Measurements from ENCODE around the gene ATP8A1. TPM values are rescaled to one million over a fixed set of nuclear protein-coding genes. Genes with fewer than 3 reads are reported as not detected.
A peak's percentile ranks its signal among the peaks of the same experiment; 100 is the strongest.

ATP8A1 gene
- total and polyA plus RNA-seq, 2 donors from 2014 or later = 4.6 to 27.4 TPM

GRCh38 chr4:42543762-42544161, 113.1 kb downstream of the ATP8A1 start:
- Histone ChIP-seq H3K36me3 (ENCODE audit: control insufficient read depth in 2 of 3, insufficient read depth in 3 of 3, low read length in 3 of 3) (no peaks in the 10 kb centered on the region), H3K9ac (ENCODE audit: low read length in 3 of 3) (no peak overlapping the region), H3K4me3 (ENCODE audit: low read length in 3 of 3) (no peak overlapping the region), H3K4me1 (ENCODE audit: control insufficient read depth in 2 of 3, insufficient read depth in 2 of 3, low read depth in 1 of 3, low read length in 3 of 3) (no peaks in the 10 kb centered on the region), H3K27ac (ENCODE audit: low read depth in 2 of 2, low read length in 2 of 2) (no peak overlapping the region), H3K27me3 (ENCODE audit: control insufficient read depth, insufficient read depth, low read length) (no peaks in the 10 kb centered on the region), H3K9me3 (ENCODE audit: control insufficient read depth in 2 of 3, insufficient read depth in 1 of 3, low read length in 3 of 3) (no peaks in the 10 kb centered on the region)
- FAIRE-seq (no peak), DNase-seq (no peak)
- TF ChIP-seq CTCF (IDR thresholded peaks at IDR 0.05; ENCODE audit: borderline replicate concordance, extremely low read depth, insufficient read depth) = no peak
- intact Hi-C loops (cut with DNase I) = no loop called here

GRCh38 chr4:42543126-42543525, 113.8 kb downstream of the ATP8A1 start:
- no peaks in the 10 kb centered on the region for H3K27me3 ChIP-seq (ENCODE audit: control insufficient read depth, insufficient read depth, low read length)
- FAIRE-seq (no peak), DNase-seq (no peak)
- H3K9me3 ChIP-seq (ENCODE audit: control insufficient read depth in 2 of 3, insufficient read depth in 1 of 3, low read length in 3 of 3) = no peaks in the 10 kb centered on the region
- no peak for TF ChIP-seq CTCF (IDR thresholded peaks at IDR 0.05; ENCODE audit: borderline replicate concordance, extremely low read depth, insufficient read depth)
- intact Hi-C loops (cut with DNase I) = no loop called here
- no peak overlapping the region for H3K27ac ChIP-seq (ENCODE audit: low read depth in 2 of 2, low read length in 2 of 2)
- no peaks in the 10 kb centered on the region for H3K4me1 ChIP-seq (ENCODE audit: control insufficient read depth in 2 of 3, insufficient read depth in 2 of 3, low read depth in 1 of 3, low read length in 3 of 3)
- no peak overlapping the region for H3K9ac ChIP-seq (ENCODE audit: low read length in 3 of 3)
- H3K4me3 ChIP-seq (ENCODE audit: low read length in 3 of 3) = no peak overlapping the region
- no peaks in the 10 kb centered on the region for H3K36me3 ChIP-seq (ENCODE audit: control insufficient read depth in 2 of 3, insufficient read depth in 3 of 3, low read length in 3 of 3)

- DNase-seq (no peak), FAIRE-seq (no peak)
- Histone ChIP-seq H3K4me3 (ENCODE audit: low read length in 3 of 3) (no peak overlapping the region), H3K9me3 (ENCODE audit: control insufficient read depth in 2 of 3, insufficient read depth in 1 of 3, low read length in 3 of 3) (no peaks in the 10 kb centered on the region), H3K27ac (ENCODE audit: low read depth in 2 of 2, low read length in 2 of 2) (no peak overlapping the region), H3K27me3 (ENCODE audit: control insufficient read depth, insufficient read depth, low read length) (no peaks in the 10 kb centered on the region), H3K36me3 (ENCODE audit: control insufficient read depth in 2 of 3, insufficient read depth in 3 of 3, low read length in 3 of 3) (no peaks in the 10 kb centered on the region), H3K4me1 (ENCODE audit: control insufficient read depth in 2 of 3, insufficient read depth in 2 of 3, low read depth in 1 of 3, low read length in 3 of 3) (no peaks in the 10 kb centered on the region), H3K9ac (ENCODE audit: low read length in 3 of 3) (no peak overlapping the region)
- intact Hi-C loops (cut with DNase I) = no loop called here
- no peak for TF ChIP-seq CTCF (IDR thresholded peaks at IDR 0.05; ENCODE audit: borderline replicate concordance, extremely low read depth, insufficient read depth)
Measured at GRCh38 chr4:42541647-42542046, 115.3 kb downstream of the ATP8A1 start.

GRCh38 chr4:42533042-42533441, 123.9 kb downstream of the ATP8A1 start:
- TF ChIP-seq CTCF (IDR thresholded peaks at IDR 0.05; ENCODE audit: borderline replicate concordance, extremely low read depth, insufficient read depth) = no peak
- Histone ChIP-seq H3K4me1 (ENCODE audit: control insufficient read depth in 2 of 3, insufficient read depth in 2 of 3, low read depth in 1 of 3, low read length in 3 of 3) (no peaks in the 10 kb centered on the region), H3K27me3 (ENCODE audit: control insufficient read depth, insufficient read depth, low read length) (no peaks in the 10 kb centered on the region), H3K4me3 (ENCODE audit: low read length in 3 of 3) (no peak overlapping the region), H3K27ac (ENCODE audit: low read depth in 2 of 2, low read length in 2 of 2) (no peak overlapping the region), H3K9me3 (ENCODE audit: control insufficient read depth in 2 of 3, insufficient read depth in 1 of 3, low read length in 3 of 3) (no peaks in the 10 kb centered on the region), H3K9ac (ENCODE audit: low read length in 3 of 3) (no peak overlapping the region), H3K36me3 (ENCODE audit: control insufficient read depth in 2 of 3, insufficient read depth in 3 of 3, low read length in 3 of 3) (no peaks in the 10 kb centered on the region)
- FAIRE-seq = no peak
- peak in 1 of 5 donors; percentile 48 for DNase-seq
- intact Hi-C loops (cut with DNase I) = no loop called here
